Neural cell (in vitro differentiated cells): ENCODE results near the gene ZBP1. TPM values are rescaled to one million over a fixed set of nuclear protein-coding genes. Genes with fewer than 3 reads are reported as not detected.

ENCODE experiments used
- H2AFZ ChIP-seq: fragments of 200-600, 300-800 bp; sonication (generic), shearing (Covaris generic); 2 replicates; pipeline ENCODE4 v1.6.0; 2014; ENCODE audit warnings: low read depth, mild to moderate bottlenecking, antibody characterized with exemption, low read length, moderate library complexity
- H3F3A ChIP-seq: fragments of 200-600 bp; shearing (Covaris generic); 2 replicates; pipeline ENCODE4 v1.6.1; 2016; ENCODE audit warnings: mild to moderate bottlenecking, moderate library complexity, mixed read lengths, antibody characterized with exemption, low read length; ENCODE audit not compliant: insufficient read depth, poor library complexity, severe bottlenecking
- H3K27ac ChIP-seq: fragments of 200-600, 300-800 bp; sonication (generic), shearing (Covaris generic); 2 replicates; pipeline ENCODE4 v1.5.1; 2014; ENCODE audit warnings: mild to moderate bottlenecking, low read length, moderate library complexity
- H3K27me3 ChIP-seq: fragments of 300-800, 200-600 bp; sonication (generic), shearing (Covaris generic); 2 replicates; pipeline ENCODE4 v1.6.0; 2014; ENCODE audit warnings: mild to moderate bottlenecking, low read depth, low read length, moderate library complexity; ENCODE audit not compliant: insufficient read depth
- H3K36me3 ChIP-seq: fragments of 300-800, 200-600 bp; sonication (generic), shearing (Covaris generic); 2 replicates; pipeline ENCODE4 v1.5.1; 2014; ENCODE audit warnings: mild to moderate bottlenecking, antibody characterized with exemption, low read length, moderate library complexity; ENCODE audit not compliant: insufficient read depth
- H3K4me2 ChIP-seq: fragments of 300-800, 200-600 bp; sonication (generic), shearing (Covaris generic); 2 replicates; pipeline ENCODE4 v1.6.0; 2014; ENCODE audit warnings: mild to moderate bottlenecking, low read length
- H3K4me3 ChIP-seq: fragments of 300-800, 200-600 bp; sonication (generic), shearing (Covaris generic); 2 replicates; pipeline ENCODE4 v1.5.1; 2014; ENCODE audit warnings: mild to moderate bottlenecking, low read length, moderate library complexity
- H3K79me2 ChIP-seq: fragments of 200-600 bp; shearing (Covaris generic); replicated peaks from 2 replicates; pipeline ENCODE4 v1.6.0; 2014; ENCODE audit warnings: mild to moderate bottlenecking, low read length, moderate library complexity; ENCODE audit not compliant: insufficient read depth
- H3K9ac ChIP-seq: fragments of 300-800, 200-600 bp; sonication (generic), shearing (Covaris generic); 2 replicates; pipeline ENCODE4 v1.6.1; 2016; ENCODE audit warnings: mild to moderate bottlenecking, low read length, mixed read lengths
- H3K9me2 ChIP-seq: fragments of 200-600 bp; shearing (Covaris generic); 2 replicates; pipeline ENCODE4 v1.6.1; 2016; ENCODE audit warnings: mild to moderate bottlenecking, low read length, mixed read lengths; ENCODE audit not compliant: insufficient read depth
- H3K9me3 ChIP-seq: fragments of 200-600, 300-800 bp; sonication (generic), shearing (Covaris generic); 2 replicates; pipeline ENCODE4 v1.6.1; 2016; ENCODE audit warnings: mild to moderate bottlenecking, mixed run types, low read length, moderate library complexity, mixed read lengths
- H4K20me1 ChIP-seq: fragments of 200-600 bp; shearing (Covaris generic); 2 replicates; pipeline ENCODE4 v1.6.1; 2016; ENCODE audit warnings: mild to moderate bottlenecking, mixed run types; ENCODE audit not compliant: insufficient read depth
- CTCF ChIP-seq: fragments of 450-650 bp; IDR thresholded peaks from 2 replicates; pipeline ENCODE4 v1.5.1; 2014; ENCODE audit warnings: antibody characterized with exemption, mild to moderate bottlenecking, moderate library complexity; ENCODE audit not compliant: poor library complexity, severe bottlenecking
- EP300 ChIP-seq: fragments of 450-650 bp; conservative IDR thresholded peaks from 2 replicates; pipeline ENCODE4 v1.6.1; 2014; ENCODE audit warnings: antibody characterized with exemption, mild to moderate bottlenecking, moderate library complexity; ENCODE audit not compliant: poor library complexity, severe bottlenecking
- EZH2 ChIP-seq: fragments of 200-600, 300-800 bp; shearing (Covaris generic), sonication (generic); IDR thresholded peaks from 2 replicates; pipeline ENCODE4 v1.6.1; 2014; ENCODE audit warnings: antibody characterized with exemption, low read length, borderline replicate concordance, mild to moderate bottlenecking; ENCODE audit not compliant: insufficient read depth, poor library complexity, severe bottlenecking
- MXI1 ChIP-seq: fragments of 450-650 bp; conservative IDR thresholded peaks from 2 replicates; pipeline ENCODE4 v1.6.1; 2014; ENCODE audit warnings: antibody characterized with exemption, mild to moderate bottlenecking; ENCODE audit not compliant: poor library complexity, severe bottlenecking
- POLR2AphosphoS5 ChIP-seq: IDR thresholded peaks from 2 replicates; pipeline ENCODE4 v1.6.1; 2012
- RAD21 ChIP-seq: fragments of 450-650 bp; conservative IDR thresholded peaks from 2 replicates; pipeline ENCODE4 v1.6.1; 2014; ENCODE audit warnings: antibody characterized with exemption, mild to moderate bottlenecking, moderate library complexity
- SMC3 ChIP-seq: fragments of 450-650 bp; conservative IDR thresholded peaks from 2 replicates; pipeline ENCODE4 v1.6.1; 2014; ENCODE audit warnings: antibody characterized with exemption, mild to moderate bottlenecking, moderate library complexity; ENCODE audit not compliant: poor library complexity
- TAF1 ChIP-seq: IDR thresholded peaks from 2 replicates; pipeline ENCODE4 v1.6.1; 2012; ENCODE audit warnings: low read depth
- polyA plus RNA-seq: library from polyadenylated mRNA; depleted of rRNA; stranded (reverse); fragments of >200 nt; gene quantifications from 2 replicates; pipeline ENCODE4 v1.2.3, GENCODE V29; 2014
- TF ChIP-seq, protein P1 (sequence below): IDR thresholded peaks from 2 replicates; pipeline ENCODE4 v1.6.1; 2012; ENCODE audit warnings: borderline replicate concordance

ZBP1 gene
- polyA plus RNA-seq, 1 donor from 2014 or later = not detected

GRCh38 chr20:57608516-57608915, 11.7 kb downstream of the ZBP1 start:
- Histone ChIP-seq H3K4me2 (no peak overlapping the region), H3K4me3 (no peak overlapping the region), H3K9me3 (no peaks in the 10 kb centered on the region), H3K9ac (no peak overlapping the region), H3K36me3 (no peaks in the 10 kb centered on the region), H3K27me3 (no peaks in the 10 kb centered on the region), H4K20me1 (no peaks in the 10 kb centered on the region), H3K79me2 (no peaks in the 10 kb centered on the region), H3F3A (no peaks in the 10 kb centered on the region), H3K27ac (no peak overlapping the region), H3K9me2 (no peaks in the 10 kb centered on the region), H2AFZ (no peak overlapping the region)
- no peak for TF ChIP-seq POLR2AphosphoS5
- TF ChIP-seq SMC3 = no peak
- TF ChIP-seq CTCF = no peak
- TF ChIP-seq RAD21 = no peak
- TF ChIP-seq TAF1 = no peak
- TF ChIP-seq, protein P1, sequence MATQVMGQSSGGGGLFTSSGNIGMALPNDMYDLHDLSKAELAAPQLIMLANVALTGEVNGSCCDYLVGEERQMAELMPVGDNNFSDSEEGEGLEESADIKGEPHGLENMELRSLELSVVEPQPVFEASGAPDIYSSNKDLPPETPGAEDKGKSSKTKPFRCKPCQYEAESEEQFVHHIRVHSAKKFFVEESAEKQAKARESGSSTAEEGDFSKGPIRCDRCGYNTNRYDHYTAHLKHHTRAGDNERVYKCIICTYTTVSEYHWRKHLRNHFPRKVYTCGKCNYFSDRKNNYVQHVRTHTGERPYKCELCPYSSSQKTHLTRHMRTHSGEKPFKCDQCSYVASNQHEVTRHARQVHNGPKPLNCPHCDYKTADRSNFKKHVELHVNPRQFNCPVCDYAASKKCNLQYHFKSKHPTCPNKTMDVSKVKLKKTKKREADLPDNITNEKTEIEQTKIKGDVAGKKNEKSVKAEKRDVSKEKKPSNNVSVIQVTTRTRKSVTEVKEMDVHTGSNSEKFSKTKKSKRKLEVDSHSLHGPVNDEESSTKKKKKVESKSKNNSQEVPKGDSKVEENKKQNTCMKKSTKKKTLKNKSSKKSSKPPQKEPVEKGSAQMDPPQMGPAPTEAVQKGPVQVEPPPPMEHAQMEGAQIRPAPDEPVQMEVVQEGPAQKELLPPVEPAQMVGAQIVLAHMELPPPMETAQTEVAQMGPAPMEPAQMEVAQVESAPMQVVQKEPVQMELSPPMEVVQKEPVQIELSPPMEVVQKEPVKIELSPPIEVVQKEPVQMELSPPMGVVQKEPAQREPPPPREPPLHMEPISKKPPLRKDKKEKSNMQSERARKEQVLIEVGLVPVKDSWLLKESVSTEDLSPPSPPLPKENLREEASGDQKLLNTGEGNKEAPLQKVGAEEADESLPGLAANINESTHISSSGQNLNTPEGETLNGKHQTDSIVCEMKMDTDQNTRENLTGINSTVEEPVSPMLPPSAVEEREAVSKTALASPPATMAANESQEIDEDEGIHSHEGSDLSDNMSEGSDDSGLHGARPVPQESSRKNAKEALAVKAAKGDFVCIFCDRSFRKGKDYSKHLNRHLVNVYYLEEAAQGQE = no peak
- TF ChIP-seq EP300 = no peak
- no peak for TF ChIP-seq EZH2
- TF ChIP-seq MXI1 = no peak

GRCh38 chr20:57605878-57606277, 14.3 kb downstream of the ZBP1 start:
- no peaks in the 10 kb centered on the region for H3K79me2 ChIP-seq
- no peak overlapping the region for H2AFZ ChIP-seq
- H3K4me2 ChIP-seq = no peak overlapping the region
- no peaks in the 10 kb centered on the region for H3K9me3 ChIP-seq
- H3K36me3 ChIP-seq = no peaks in the 10 kb centered on the region
- H4K20me1 ChIP-seq = no peaks in the 10 kb centered on the region
- H3K27me3 ChIP-seq = no peaks in the 10 kb centered on the region
- no peaks in the 10 kb centered on the region for H3K9me2 ChIP-seq
- no peak overlapping the region for H3K9ac ChIP-seq
- no peak overlapping the region for H3K27ac ChIP-seq
- H3K4me3 ChIP-seq = no peak overlapping the region
- no peak for TF ChIP-seq MXI1
- TF ChIP-seq, protein P1 = no peak
- TF ChIP-seq EP300 = no peak
- TF ChIP-seq TAF1 = no peak
- TF ChIP-seq SMC3 = no peak
- TF ChIP-seq RAD21 = no peak
- no peak for TF ChIP-seq EZH2
- no peak for TF ChIP-seq POLR2AphosphoS5
- TF ChIP-seq CTCF = no peak
- H3F3A ChIP-seq = no peaks in the 10 kb centered on the region
